ENCODE data around the gene NOP14. TPM values are rescaled to one million over a fixed set of nuclear protein-coding genes. Genes with fewer than 3 reads are reported as not detected.
"Not testable (repeated sequence)": the region's sequence is repeated elsewhere in the genome, so short reads cannot be mapped to it uniquely, and the experiment has no call there.

NOP14 gene
- total RNA-seq, 4 donors from 2014 or later, result 21.2 to 33.1 (median 23.0) TPM

GRCh38 chr4:2923668-2924173, 39.5 kb downstream of the NOP14 start:
- 88 to 89% methylated on average over 16 of the region's 16 CpGs for WGBS, 2 donors
- no peak overlapping the region for H3K4me3 ChIP-seq (ENCODE audit: low read depth, poor library complexity, severe bottlenecking)
- intact Hi-C loops (cut with DNase I; ENCODE audit: low total_unique reads), result no loop called here
- TF ChIP-seq CTCF (IDR thresholded peaks at IDR 0.05), result no peak
- no peak for TF ChIP-seq POLR2A (IDR thresholded peaks at IDR 0.05)
- peak in 1 of 2 donors; percentile 75 for DNase-seq (ENCODE audit: low spot score in 2 of 2)

- TF ChIP-seq POLR2A (IDR thresholded peaks at IDR 0.05), result no peak
- no peak for TF ChIP-seq CTCF (IDR thresholded peaks at IDR 0.05)
- peak in 1 of 2 donors; percentile 70 for DNase-seq (ENCODE audit: low spot score in 2 of 2)
- intact Hi-C loops (cut with DNase I; ENCODE audit: low total_unique reads), result no loop called here
- 73% methylated on average over 9 to 10 of the region's 10 CpGs for WGBS, 2 donors
- no peak overlapping the region for H3K4me3 ChIP-seq (ENCODE audit: low read depth, poor library complexity, severe bottlenecking)
These were observed 40.1 kb downstream of the NOP14 start for GRCh38 chr4:2923141-2923551.

- DNase-seq (ENCODE audit: low spot score in 2 of 2), result peak in 1 of 2 donors; percentile 74
- intact Hi-C loops (cut with DNase I; ENCODE audit: low total_unique reads); H3K4me3 ChIP-seq (ENCODE audit: low read depth, poor library complexity, severe bottlenecking): not testable (repeated sequence)
- 72 to 74% methylated on average over 7 of the region's 7 CpGs for WGBS, 2 donors
These were observed 40.6 kb downstream of the NOP14 start for GRCh38 chr4:2922453-2923101.

- 94 to 96% methylated on average over 8 of the region's 8 CpGs for WGBS, 2 donors
- H3K4me3 ChIP-seq (ENCODE audit: low read depth, poor library complexity, severe bottlenecking); intact Hi-C loops (cut with DNase I; ENCODE audit: low total_unique reads): not testable (repeated sequence)
These were observed 44.5 kb downstream of the NOP14 start for GRCh38 chr4:2918714-2919113.

GRCh38 chr4:2918300-2918699, 44.9 kb downstream of the NOP14 start:
- DNase-seq (ENCODE audit: low spot score in 2 of 2); intact Hi-C loops (cut with DNase I; ENCODE audit: low total_unique reads): not testable (repeated sequence)
- 72 to 77% methylated on average over 2 of the region's 2 CpGs for WGBS, 2 donors

More at GRCh38 chr4:2918714-2919113, 44.5 kb downstream of the NOP14 start:
- DNase-seq (ENCODE audit: low spot score in 2 of 2), result peak in 1 of 2 donors; percentile 65

GRCh38 chr4:2916696-2917095, 46.5 kb downstream of the NOP14 start:
- WGBS, 2 donors, result 98 to 99% methylated on average over 2 of the region's 2 CpGs
- H3K4me3 ChIP-seq (ENCODE audit: low read depth, poor library complexity, severe bottlenecking); DNase-seq (ENCODE audit: low spot score in 2 of 2); intact Hi-C loops (cut with DNase I; ENCODE audit: low total_unique reads): not testable (repeated sequence)

More at GRCh38 chr4:2918300-2918699, 44.9 kb downstream of the NOP14 start:
- not testable (repeated sequence) for H3K4me3 ChIP-seq (ENCODE audit: low read depth, poor library complexity, severe bottlenecking)

- no peak overlapping the region for H3K4me3 ChIP-seq (ENCODE audit: low read depth, poor library complexity, severe bottlenecking)
These were observed 47.4 kb downstream of the NOP14 start for GRCh38 chr4:2915789-2916188.

More at GRCh38 chr4:2915789-2916188, 47.4 kb downstream of the NOP14 start:
- DNase-seq (ENCODE audit: low spot score in 2 of 2), result peak in 1 of 2 donors; percentile 50
- intact Hi-C loops (cut with DNase I; ENCODE audit: low total_unique reads), result no loop called here
- WGBS, 2 donors, result 86 to 90% methylated on average over 9 of the region's 9 CpGs
- TF ChIP-seq POLR2A (IDR thresholded peaks at IDR 0.05) (no peak), CTCF (IDR thresholded peaks at IDR 0.05) (no peak)

Measured in lower leg skin (tissue), 4 donors.